GM23248 (cell line): ENCODE measurements around the gene NCOA6.

ENCODE experiments used
- EZH2 ChIP-seq: fragments of 200-600 bp; sonication (generic); IDR thresholded peaks from 2 replicates; pipeline ENCODE4 v1.6.1; 2018; ENCODE audit warnings: antibody characterized with exemption, mild to moderate bottlenecking; ENCODE audit not compliant: insufficient read depth, poor library complexity, severe bottlenecking
- EZH2phosphoT487 ChIP-seq: fragments of 200-600 bp; sonication (generic); IDR thresholded peaks from 2 replicates; pipeline ENCODE4 v1.6.1; 2018; ENCODE audit warnings: antibody characterized with exemption, moderate library complexity, mild to moderate bottlenecking, low read depth; ENCODE audit not compliant: insufficient read depth

DNA sequence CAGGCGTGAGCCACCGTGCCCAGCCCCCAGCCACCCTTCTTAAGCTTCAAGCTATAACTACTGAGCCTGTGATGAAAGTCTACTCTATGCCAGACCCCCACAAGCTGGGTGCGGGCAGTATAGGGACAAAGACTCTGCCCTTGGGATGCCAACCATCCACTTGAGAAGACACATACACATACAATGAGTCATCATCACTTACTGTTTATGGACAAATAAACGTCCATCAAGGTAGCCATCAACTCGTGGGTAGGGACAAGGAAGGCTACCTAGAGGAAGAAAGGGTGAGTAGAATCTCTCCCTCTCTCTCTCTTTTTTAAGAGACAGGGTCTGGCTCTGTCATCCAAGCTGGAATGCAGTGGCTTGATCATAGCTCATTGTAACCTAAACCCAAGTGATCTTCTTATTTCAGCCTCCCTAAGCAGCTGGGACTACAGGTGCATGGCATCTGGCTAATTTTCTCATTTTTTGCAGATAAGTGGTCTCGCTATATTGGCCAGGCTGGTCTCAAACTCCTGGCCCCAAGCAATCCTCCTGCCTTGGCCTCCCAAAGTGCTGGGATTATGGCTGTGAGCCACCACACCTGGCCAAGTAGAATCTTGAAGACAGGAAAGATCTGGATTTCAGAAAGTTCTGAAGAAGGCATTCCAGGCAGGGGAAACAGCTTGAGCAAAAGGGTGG lies 123.9 kb downstream of the NCOA6 start:
- TF ChIP-seq EZH2: no peak
- no peak for TF ChIP-seq EZH2phosphoT487
